ENCODE measurements around the gene DTX4. TPM values are rescaled to one million over a fixed set of nuclear protein-coding genes. Genes with fewer than 3 reads are reported as not detected.
"Not testable (repeated sequence)": the region's sequence is repeated elsewhere in the genome, so short reads cannot be mapped to it uniquely, and the experiment has no call there.

DTX4 gene
- 19.4 TPM for polyA plus RNA-seq (ENCODE audit: insufficient read length)

DNA sequence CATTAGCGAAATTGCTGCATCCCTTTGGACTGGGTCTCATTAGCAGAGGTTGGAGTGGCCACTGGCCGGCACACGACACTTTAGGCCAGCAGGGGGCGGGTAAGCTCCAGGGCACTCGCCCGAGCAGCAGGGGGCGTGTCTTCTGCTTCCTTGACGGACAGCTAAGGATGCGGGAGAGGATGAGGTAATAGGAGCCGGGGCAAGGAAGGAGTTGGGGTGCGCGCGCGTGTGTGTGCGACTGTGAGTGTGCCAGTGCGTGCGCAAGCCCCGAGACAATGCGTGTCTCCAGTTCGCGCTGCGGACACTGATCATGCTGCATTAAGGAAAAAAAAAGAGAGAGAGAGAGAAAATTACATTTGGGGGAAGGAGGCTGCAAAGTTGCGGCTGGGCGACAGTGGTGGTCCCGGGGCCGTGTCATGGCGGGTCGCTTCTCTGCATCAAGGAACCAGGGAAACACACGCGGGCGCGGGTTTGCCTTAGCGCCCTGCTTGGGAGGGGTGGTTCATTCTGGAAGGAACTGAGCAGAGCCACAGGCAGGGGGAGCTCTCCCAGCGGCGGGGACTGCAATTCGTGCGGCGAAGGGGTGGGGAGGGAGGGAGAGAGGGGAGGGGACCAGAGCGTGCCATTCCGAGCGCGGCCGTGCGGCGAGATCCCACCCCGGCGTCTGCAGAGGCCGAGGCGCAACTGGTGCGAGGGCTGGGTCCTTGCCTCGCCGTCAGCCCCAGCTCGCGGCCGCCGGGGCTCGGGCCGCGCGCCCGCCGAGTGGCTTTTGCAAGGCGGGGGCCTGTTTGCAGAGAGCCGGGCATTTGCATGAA, at the start of gene DTX4:
Gene DTX4, plus strand, starts transcription at position 625 of the 815 bp plus-strand sequence. CDS start 464 bp downstream, outside the sequence.
- peak; percentile 93 for DNase-seq

DNA sequence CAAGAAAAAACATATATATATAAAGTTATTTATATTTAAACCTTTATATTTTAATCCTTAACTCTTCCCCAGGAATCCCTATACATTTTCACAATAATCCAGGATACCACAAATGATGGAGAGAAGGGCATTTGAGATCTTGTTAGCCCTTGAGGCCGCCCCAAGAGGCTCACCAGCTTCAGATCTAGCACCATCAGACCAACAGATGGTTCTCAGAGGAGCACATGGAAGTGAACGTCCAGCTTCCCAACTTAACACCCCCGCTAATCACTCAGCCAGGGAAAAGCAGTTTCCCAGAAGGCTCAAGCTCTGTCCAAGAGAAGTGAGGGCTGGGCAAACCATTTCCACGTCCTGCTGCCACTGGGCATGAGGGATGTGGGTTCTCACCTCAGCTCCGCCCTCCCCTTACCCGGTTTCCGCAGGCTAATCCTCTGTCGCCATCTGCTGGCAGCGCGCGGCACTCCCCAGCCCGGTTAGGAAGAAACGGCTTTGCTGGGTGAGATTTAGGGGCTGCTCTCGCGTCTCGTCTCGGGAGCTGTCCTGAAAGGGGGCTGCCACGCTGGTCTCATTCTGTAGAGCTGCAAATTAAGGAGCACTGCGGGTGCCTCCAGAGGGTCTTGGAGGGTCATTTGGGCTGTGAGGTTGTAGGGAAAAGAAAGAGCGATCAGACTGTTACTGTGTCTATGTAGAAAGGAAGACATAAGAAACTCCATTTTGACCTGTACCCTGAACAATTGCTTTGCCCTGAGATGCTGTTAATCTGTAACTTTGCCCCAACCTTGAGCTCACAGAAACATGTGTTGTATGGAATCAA, 36.1 kb upstream of the DTX4 start:
- DNase-seq, result peak; percentile 77

DNA sequence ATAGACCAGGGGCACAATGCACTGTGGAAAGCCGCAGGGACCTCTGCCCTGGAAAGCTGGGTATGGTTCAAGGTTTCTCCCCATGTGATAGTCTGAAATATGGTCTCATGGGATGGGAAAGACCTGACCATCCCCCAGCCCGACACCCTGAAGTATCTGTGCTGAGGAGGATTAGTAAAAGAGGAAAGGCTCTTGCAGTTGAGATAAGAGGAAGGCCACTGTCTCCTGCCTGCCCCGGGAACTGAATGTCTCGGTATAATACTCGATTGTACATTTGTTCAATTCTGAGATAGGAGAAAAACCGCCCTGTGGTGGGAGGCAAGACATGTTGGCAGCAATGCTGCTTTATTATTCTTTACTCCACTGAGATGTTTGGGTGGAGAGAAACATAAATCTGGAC, 35.4 kb upstream of the DTX4 start:
- not testable (repeated sequence) for DNase-seq

DNA sequence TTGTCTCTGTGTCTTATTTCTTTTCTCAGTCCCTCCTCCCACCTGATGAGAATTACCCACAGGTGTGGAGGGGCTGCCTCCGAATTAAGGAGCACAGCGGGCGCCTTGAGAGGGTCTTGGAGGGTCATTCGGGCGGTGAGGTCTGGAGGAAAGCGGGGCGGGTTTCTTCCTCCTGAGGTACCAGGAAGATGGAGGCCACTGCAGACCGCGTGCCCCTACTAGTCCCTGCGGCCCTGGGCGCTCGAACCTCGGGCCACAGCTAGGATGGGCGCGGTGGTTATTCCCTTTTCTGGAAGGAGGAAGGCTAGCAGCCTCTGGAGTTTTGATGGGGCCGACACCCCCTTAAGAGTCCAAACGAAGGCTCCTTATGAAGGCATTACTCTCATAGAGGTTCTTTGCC, 34.7 kb upstream of the DTX4 start:
- no peak for DNase-seq

DNA sequence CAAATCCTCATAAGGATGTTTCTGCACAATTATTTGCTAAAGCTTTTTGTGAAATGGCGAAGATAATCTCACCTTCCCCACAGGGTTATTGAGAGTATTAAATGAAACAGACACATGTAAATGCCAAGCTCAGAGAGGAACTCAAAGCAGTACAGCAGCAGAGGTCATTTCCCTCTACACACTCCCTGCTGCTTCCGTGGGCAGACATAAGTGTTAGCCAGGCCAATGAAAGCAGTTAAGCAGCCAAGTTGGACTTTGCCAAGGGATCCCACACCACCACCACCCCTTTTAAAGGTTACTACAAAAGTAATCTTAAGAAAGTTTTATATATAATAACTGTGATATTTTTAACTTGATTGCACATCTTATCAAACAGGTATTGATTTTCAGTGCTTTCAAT, 33.3 kb upstream of the DTX4 start:
- no peak for DNase-seq

DNA sequence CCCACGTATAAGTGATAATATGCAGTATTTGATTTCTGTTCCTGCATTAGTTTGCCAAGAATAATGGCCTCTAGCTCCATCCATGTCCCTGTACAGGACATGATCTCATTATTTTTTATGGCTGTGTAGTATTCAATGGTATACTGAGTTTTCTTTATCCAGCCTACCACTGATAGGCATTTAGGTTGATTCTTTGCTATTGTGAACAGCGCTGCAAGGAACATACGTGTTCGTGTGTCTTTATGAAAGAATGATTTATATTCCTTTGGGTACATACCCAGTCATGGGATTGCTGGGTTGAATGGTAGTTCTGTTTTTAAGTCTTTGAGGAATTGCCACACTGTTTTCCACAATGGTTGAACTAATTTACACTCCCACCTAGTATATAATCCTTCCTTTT, 30.7 kb upstream of the DTX4 start:
- DNase-seq, result no peak

DNA sequence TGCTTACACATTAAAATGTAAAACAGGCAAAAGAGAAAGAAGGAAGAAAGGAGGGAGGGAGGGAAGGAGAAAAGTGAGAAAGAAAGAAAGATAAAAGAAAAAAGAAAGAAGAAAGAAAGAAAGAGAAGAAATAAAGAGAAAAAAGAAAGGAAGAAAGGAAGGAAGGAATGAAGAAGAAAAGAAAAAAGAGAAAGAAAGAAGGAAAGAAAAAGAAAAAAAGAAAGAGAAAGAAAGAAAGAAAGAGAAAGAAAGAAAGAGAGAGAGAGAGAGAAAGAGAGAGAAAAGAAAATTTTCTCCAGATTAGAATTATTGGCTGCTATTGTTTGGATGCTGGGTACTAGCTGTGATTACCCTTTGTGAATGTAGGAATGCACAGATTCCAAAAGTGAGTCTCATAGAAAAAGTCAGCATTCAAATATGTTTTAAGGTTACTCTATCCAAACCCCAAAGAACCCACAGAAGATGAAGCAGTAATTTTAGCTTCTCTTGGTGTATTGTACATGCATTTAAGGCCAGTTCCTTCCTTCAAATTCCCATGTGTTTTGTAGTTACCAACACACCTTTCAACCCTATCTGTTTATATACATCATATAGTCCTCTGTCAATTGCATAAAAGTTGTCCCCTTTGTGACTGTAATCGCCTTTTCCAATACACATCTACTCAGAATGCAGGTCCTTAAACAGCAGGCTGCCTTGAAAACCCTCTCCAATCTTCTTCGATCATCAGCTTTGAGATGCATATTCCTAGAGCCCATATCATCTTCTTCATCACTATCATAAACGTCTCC, 30.1 kb upstream of the DTX4 start:
- peak; percentile 16 for DNase-seq

DNA sequence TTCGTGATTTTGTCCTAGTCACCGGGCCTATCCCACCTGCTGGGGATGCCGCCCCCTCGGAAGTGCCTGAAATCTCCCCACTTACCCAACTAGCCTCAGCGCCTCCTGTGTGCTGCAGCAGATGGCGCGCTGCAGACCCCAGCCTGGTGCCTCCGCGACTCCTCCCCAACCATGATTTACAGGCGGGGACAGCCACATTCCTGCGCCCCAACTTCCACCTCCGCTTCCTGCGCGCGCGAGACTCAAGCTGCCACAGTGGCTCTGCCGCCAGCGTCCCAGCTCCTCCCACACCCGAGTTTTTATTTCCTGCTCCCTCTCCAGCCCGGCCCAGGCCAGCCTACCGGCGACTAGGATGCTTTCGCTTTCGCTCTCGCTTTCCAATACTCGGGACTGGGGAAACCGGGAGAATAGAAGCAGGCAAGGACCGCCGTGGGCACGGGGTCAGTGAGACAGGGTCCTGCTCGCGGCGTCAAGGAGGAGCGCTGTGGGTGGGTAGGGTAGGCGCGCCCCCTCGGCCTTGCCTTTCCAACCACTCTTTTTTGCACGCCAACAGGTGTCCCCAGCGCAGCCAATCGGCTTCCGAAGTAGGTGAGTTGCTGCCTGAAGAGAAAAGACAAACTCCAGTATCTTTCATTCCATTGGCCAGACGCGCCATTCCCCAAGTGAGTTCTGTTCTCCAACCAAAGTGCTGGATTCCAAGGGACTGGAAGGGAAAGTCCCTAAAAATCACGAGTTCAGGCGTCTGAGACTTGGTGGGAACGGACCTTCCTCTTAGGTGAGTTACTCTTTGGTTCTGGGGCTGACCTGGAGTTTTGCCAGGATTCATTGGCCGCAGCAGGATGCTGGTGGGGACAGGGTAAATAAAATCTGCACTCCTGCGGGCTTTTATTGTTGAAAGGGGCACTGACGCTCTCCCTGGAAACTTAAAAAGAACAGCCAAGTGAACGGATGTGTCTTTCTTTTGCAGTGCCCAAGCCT, 29.1 kb upstream of the DTX4 start, which contains the start of gene FAM111A:
Gene FAM111A, plus strand, starts transcription at position 327 of the 978 bp plus-strand sequence. CDS start 6,017 bp downstream, outside the sequence.
- peak; percentile 87 for DNase-seq

DNA sequence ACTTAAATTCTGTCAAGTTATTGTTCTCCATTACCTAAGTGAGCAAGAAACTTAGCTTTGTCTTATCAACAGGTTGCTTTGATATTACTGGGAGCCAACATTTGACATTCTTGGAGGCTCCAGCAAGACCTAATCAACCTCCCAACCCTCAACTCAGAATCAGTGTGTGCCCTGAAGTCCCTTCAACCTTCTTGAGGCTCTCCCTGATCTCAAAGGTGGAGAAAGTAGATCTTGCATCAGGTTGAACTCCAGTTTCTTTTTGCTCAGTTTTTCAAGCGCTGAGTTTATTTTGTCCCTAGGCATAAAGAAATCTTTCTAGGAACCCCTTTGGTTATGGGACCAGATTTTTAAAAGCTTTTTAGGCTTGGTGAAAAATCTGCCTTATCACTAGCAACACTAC, 27.8 kb upstream of the DTX4 start:
- no peak for DNase-seq

DNA sequence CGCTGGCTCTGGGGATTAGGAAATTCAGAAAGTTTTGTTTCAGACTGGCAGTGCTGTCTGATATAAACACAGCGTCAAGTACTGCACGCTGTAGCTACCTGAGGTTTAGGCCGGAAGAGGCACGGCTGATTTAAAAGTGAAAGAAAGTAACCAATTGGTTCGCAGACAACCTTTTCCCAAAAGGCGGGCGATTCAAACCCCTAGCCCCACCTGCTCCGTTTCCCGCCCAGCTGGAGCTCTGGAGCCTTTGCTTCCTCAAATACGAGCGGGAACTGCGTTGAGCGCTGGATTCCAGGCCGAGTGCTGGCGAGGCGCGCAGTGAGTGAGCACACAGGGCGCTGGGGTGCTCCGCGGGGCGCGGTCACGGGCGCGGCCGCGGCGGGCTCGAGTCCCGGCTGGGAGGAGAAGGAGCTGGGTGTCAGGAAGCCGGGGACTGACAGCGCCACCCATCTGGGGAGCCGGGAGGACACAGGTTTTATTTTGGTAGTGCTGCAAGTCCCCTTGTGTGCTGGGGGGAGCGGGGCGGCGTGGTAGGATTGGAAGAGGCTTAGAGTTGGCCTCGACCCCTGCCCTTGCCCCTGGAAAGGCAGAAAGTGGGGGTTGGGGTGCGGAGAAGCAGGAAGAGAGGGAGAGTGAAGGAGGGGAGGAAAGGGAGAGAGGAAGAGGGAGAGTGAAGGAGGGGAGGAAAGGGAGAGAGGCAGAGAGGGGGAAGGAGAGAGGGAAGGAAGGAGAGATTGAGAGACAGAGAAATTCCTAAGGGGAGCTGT, 27.2 kb upstream of the DTX4 start:
- DNase-seq, result peak; percentile 88

DNA sequence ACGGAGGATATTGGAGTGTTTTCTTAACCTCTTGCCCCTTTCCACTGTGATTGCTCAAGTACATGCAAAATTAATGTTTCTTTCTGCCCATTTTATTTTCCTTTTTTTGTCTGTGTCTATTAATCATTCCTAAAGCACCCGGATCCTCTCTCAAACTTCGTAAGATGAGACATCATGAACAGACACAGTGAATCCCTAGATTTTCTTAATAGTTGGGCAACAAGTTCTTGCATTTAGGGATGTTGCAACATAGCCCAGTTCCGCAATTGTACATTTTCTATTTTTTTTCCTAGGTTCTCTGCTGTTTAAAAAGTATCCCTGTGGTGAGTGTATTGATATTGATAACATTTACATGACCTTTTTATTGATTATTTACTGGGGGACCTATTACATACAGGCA, 26.4 kb upstream of the DTX4 start:
- DNase-seq, result no peak

DNA sequence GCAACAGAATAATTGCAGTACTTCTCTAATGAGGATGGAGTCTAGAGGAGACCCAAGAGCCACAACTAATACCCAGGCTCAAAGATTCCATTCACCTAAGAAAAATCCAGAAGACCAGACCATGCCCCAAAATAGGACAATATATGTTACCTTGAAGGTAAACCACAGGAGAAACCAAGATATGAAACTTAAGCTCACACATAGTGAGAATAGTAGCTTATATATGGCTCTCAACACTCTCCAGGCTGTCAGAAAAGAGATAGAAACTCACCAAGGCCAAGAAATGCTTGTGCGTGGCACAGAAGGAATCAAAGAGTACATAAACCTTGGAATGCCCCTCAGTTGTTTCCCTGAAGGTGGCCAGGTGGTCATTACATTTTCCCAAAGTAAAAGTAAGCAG, 20.2 kb upstream of the DTX4 start:
- DNase-seq, result no peak

DNA sequence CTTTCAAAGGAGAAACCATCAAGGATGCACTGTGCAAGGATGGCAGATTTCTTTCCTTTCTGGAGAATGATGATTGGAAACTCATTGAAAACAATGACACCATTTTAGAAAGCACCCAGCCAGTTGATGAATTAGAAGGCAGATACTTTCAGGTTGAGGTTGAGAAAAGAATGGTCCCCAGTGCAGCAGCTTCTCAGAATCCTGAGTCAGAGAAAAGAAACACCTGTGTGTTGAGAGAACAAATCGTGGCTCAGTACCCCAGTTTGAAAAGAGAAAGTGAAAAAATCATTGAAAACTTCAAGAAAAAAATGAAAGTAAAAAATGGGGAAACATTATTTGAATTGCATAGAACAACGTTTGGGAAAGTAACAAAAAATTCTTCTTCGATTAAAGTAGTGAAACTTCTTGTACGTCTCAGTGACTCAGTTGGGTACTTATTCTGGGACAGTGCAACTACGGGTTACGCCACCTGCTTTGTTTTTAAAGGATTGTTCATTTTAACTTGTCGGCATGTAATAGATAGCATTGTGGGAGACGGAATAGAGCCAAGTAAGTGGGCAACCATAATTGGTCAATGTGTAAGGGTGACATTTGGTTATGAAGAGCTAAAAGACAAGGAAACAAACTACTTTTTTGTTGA, 19.5 kb upstream of the DTX4 start:
- DNase-seq, result no peak

DNA sequence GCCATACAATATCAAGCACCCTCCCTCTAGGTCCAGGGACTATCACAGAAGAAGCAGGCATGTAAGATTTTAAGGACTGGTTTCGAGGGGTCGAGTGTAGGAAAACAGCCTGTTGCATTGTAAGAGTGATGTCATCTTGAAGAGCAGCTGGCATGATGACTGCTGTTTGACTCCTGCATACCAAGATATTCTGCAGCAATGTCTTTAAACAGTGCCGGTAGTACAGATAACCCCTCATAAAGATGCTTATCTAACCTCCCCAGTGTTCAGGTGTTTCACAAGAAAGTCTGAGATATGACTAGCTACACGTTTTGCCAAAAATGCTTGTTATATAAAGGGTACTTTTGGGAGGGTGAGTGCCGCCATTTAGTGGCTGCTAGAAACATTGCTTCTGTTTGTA, 17.3 kb upstream of the DTX4 start:
- DNase-seq, result no peak

DNA sequence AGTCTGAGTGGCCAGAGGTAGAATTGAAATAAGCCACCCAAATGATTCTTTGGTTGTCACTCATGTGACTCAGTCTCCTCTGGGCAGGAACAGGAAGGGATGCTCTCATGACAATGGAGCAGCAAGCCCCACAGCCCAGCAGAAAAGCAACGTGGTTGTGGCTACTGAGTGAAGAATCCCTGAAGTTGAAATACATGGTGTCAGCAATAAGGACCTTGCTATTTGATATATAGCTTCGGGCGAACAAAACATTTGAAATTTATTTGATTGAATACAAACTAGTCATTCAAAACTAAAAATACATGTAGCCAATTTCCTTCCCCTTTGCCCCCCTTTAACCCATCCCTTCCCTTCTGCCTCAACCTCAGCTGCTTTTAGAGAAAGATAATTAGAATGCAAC, 14.5 kb upstream of the DTX4 start:
- no peak for DNase-seq

DNA sequence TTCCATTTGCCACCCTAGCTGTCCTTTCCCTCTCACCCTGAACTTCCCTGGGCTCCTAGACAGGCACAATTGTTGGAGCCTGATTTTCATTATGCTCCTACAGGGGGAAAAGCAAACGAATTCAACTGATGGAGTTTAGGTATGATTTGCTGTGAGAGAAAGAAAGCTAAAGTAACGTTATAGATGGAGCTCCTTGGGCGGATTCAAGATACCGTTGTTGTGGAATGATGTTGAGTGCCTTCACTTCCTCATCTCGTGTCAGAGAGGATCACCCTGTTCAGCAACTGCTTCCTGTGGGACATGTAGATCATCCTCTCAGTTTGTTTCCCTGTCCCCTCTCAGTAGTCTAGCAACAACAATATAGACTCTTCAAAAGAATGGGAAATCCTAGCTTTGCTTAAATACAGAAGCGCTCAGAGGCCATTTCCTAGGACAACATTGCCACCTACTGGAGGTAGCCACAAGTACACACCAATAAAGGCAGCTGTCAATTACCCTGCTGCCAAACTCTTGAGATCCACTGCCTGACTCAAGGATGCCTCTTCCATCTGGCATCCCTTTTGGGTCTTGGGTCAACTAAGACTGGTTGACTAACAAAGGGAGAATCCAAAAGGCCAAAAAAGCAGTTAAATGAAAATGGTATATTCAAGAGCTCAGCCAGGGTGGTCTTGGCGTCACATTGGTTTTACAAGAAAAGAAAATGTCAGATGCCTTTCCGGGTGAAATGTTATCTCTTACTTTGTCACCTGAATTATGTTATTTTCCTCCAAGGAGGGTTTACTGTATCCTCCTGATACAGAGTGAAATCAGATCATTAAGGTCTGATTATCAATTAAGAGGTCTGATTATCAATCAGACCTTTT, 13.5 kb upstream of the DTX4 start:
- DNase-seq, result peak; percentile 76

DNA sequence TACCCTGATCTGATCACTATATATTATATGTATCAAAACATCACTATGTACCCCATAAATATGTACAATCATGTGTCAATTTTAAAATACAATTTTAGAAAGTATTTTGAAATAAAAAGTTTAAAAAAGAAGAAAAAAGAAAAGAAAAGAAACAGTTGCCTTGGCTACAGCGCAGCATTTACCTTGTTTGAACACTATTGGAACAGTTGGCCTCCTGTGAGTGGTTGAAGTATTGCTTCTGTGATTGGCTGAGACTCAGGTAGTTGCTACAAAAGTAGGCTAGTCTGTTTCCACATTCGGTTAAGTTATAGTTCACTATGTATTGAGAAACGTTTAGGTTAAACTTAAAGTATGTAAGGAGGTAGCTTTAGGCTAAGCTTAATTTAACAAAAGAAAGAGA, 7.9 kb upstream of the DTX4 start:
- DNase-seq, result no peak

DNA sequence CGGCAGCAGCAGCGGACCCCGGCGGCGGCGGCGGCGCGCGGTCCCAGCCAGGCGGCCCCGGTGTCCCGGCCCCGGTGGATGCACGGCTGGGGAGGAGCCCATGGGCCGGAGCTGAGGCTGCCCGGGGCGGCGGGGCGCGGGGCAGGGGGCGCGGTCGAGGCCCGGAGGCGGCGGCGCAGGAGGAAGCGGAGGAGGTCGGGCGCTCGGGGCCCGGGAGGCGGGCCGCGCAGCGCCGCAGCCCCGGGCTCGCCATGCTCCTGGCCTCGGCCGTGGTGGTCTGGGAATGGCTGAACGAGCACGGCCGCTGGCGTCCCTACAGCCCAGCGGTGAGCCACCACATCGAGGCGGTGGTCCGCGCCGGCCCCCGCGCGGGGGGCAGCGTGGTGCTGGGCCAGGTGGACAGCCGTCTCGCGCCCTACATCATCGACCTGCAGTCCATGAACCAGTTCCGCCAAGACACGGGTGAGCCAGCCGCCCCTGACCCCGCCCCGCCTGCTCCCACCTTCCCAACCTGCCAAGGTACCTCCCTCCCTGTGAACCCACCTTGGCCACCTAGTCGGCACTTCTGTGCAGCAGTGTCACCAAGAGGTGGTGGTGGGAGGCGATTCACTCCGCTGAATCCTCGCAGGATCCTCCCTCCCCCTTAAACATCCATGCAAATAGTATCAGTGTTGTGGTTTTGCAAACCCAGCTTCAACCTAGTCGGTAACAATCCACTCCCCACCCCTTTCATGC, 580 bp downstream of the DTX4 start:
- DNase-seq, result no peak

Measured in hindlimb muscle (tissue), 1 donor.